Ishikawa (cell line): ENCODE results near the gene SV2B.

Source experiments
- CEBPB ChIP-seq: IDR thresholded peaks from 2 replicates; pipeline ENCODE4 v1.6.1; 2012
- CREB1 ChIP-seq: IDR thresholded peaks from 2 replicates; pipeline ENCODE4 v1.6.1; 2012; ENCODE audit warnings: low read depth
- EGR1 ChIP-seq: IDR thresholded peaks from 2 replicates; pipeline ENCODE4 v1.6.1; 2012
- EP300 ChIP-seq: IDR thresholded peaks from 2 replicates; pipeline ENCODE4 v1.6.1; 2012; ENCODE audit warnings: borderline replicate concordance
- FOXM1 ChIP-seq: IDR thresholded peaks from 2 replicates; pipeline ENCODE4 v1.6.1; 2012; ENCODE audit warnings: low read depth, borderline replicate concordance
- MAX ChIP-seq: IDR thresholded peaks from 2 replicates; pipeline ENCODE4 v1.6.1; 2012
- REST ChIP-seq: IDR thresholded peaks from 2 replicates; pipeline ENCODE4 v1.6.1; 2012; ENCODE audit warnings: low read depth, mild to moderate bottlenecking
- TAF1 ChIP-seq: IDR thresholded peaks from 2 replicates; pipeline ENCODE4 v1.6.1; 2012; ENCODE audit warnings: low read depth, mild to moderate bottlenecking
- TCF12 ChIP-seq: IDR thresholded peaks from 2 replicates; pipeline ENCODE4 v1.6.1; 2012; ENCODE audit warnings: low read depth
- TEAD4 ChIP-seq: IDR thresholded peaks from 2 replicates; pipeline ENCODE4 v1.6.1; 2012
- YY1 ChIP-seq: IDR thresholded peaks from 2 replicates; pipeline ENCODE4 v1.6.1; 2012; ENCODE audit warnings: low read depth

- TF ChIP-seq REST = no peak
- no peak for TF ChIP-seq YY1
- no peak for TF ChIP-seq TCF12
- no peak for TF ChIP-seq CEBPB
- TF ChIP-seq TAF1 = no peak
- TF ChIP-seq EP300 = no peak
- no peak for TF ChIP-seq CREB1
- TF ChIP-seq MAX = no peak
- no peak for TF ChIP-seq TEAD4
- TF ChIP-seq FOXM1 = no peak
- TF ChIP-seq EGR1 = no peak
These were observed 4.1 kb downstream of the SV2B start for GRCh38 chr15:91104111-91104510.
